ENCODE data around the gene CAPZA1.

DNA sequence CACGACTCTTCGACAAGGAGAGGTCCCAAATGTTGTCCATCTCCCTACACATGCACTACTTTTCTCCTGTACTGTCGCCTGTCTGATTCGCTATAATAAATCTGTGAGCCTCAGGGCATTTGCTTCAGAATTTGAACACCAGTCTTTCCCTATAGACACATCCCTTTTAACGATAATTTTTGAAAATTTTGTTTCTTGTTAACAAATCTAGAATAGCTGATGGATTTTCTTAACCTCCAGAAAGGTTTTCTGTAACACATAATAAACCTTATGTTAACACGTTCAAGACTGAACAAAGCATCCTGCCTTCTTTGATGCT is 704 bp downstream of the CAPZA1 start:
- TF ChIP-seq, protein P1, sequence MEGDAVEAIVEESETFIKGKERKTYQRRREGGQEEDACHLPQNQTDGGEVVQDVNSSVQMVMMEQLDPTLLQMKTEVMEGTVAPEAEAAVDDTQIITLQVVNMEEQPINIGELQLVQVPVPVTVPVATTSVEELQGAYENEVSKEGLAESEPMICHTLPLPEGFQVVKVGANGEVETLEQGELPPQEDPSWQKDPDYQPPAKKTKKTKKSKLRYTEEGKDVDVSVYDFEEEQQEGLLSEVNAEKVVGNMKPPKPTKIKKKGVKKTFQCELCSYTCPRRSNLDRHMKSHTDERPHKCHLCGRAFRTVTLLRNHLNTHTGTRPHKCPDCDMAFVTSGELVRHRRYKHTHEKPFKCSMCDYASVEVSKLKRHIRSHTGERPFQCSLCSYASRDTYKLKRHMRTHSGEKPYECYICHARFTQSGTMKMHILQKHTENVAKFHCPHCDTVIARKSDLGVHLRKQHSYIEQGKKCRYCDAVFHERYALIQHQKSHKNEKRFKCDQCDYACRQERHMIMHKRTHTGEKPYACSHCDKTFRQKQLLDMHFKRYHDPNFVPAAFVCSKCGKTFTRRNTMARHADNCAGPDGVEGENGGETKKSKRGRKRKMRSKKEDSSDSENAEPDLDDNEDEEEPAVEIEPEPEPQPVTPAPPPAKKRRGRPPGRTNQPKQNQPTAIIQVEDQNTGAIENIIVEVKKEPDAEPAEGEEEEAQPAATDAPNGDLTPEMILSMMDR (conservative IDR thresholded peaks at IDR 0.05; ENCODE audit: low read depth, low read length), result no peak
- TF ChIP-seq EZH2 (IDR thresholded peaks at IDR 0.05; ENCODE audit: borderline replicate concordance, low read depth, low read length, poor library complexity, severe bottlenecking), result no peak
